ENCODE measurements around the gene DSCAML1.

Gene DSCAML1

DNA sequence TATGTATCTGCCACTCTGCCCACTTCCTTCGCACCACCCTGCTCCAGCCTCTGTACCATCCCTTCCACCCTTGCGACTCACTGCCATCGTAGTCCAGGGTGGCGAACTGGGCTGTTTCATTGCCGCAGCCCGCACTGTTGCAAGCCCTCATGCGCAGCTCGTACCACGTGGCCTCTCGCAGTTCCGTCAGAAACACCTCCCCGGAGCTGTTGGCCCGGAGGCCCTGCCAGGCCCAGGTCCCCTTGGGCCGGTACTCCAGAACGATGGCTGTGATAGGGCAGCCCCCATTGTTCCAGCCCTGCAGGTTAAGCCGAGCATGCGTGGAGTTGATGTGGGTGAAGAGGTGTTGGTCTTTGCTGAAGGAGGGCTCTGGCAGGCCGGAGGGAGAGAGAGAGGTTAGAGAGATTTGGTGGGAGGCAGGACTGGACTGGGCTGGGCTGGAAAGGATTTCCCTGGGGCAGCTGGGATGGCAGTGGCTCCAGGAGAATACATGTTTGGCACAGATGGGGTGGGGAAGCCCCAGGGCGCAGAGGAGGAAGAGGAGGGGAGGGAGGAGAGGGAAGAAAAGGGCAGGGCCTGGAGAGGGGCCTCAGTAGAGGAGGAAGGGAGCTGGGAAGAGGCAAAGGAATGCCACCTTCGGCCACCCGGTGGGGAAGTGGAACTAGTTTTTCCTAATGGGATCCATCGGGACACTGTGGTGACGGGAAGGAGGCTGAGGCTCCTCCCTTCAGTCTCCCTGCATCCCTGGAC lies 359.8 kb downstream of the DSCAML1 start:
- FAIRE-seq: no peak
- TF ChIP-seq SPI1 (IDR thresholded peaks at IDR 0.05; ENCODE audit: low read depth, low read length) (no peak), TAF1 (IDR thresholded peaks at IDR 0.05; ENCODE audit: low read depth, low read length) (no peak), POU2F2 (IDR thresholded peaks at IDR 0.05; ENCODE audit: low read depth, low read length) (no peak), POLR2A (IDR thresholded peaks at IDR 0.05; ENCODE audit: low read depth, low read length) (no peak), POLR2AphosphoS5 (IDR thresholded peaks at IDR 0.05; ENCODE audit: low read depth, low read length) (no peak), PAX5 (IDR thresholded peaks at IDR 0.05; ENCODE audit: insufficient read depth, low read length, severe bottlenecking) (no peak)

DNA sequence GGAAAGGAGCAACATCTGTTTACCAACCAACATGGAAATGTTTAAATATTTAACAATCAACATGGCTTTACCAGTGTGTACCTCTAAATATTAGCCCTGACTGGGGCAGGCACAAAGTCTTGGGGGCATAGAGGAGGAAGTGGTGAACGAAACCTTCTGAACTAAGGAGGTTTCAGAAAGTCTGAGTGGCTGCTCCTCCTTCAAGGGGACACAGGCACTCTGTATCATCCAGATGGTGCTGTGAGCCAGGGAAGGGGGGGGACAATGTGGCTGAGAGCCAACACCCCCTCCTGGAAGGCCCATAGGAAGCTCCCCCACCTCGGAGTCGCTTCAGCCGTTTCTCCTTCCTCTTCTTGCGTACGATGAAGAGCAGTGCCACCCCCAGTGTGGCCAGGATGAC lies 361.7 kb downstream of the DSCAML1 start:
- TF ChIP-seq POU2F2 (IDR thresholded peaks at IDR 0.05; ENCODE audit: low read depth, low read length): no peak
- no peak for TF ChIP-seq POLR2AphosphoS5 (IDR thresholded peaks at IDR 0.05; ENCODE audit: low read depth, low read length)
- peak; percentile 73 for TF ChIP-seq SPI1 (IDR thresholded peaks at IDR 0.05; ENCODE audit: low read depth, low read length)
- TF ChIP-seq PAX5 (IDR thresholded peaks at IDR 0.05; ENCODE audit: insufficient read depth, low read length, severe bottlenecking): no peak
- TF ChIP-seq POLR2A (IDR thresholded peaks at IDR 0.05; ENCODE audit: low read depth, low read length): no peak
- DNase-seq (ENCODE audit: insufficient read length, low spot score): no peak
- FAIRE-seq: peak; percentile 48

More for the DNA sequence above, 359.8 kb downstream of the DSCAML1 start:
- no peak for DNase-seq (ENCODE audit: insufficient read length, low spot score)

DNA sequence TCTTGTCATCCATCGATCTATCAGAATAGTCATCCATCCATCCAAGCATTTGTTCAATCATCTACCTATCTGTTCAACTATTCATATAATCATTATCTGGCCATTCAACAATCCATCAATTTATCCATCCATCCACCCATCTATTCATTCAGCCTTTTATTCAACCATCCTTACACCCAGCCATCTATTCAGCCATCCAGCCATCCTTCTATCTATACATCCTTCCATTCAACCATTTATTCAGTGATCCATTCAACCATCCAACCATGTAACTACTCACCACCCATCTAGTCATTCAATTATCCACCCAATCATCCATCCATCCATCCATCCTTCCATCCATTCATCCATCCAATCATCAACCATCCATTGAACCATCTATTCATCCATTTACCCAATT lies 362.5 kb downstream of the DSCAML1 start:
- no peak for FAIRE-seq

DNA sequence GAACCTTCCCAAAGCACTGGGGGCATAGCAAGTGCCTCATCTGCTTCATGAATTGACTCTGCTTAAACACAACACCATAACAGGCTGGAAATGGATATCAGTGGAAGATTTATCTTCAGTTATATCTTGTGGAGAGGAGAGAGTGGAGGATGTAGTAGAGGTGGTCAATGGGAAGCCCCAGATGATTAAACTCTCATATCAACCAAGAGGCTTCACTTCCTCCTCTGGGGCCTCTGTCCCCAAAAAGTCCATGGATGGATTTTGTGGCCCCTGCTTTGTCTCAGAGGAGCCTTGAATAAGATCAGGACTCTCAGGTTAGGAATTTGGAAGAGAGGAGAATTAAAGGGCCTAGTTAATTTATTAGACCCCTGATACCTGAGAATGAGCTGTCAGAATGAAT lies 363.3 kb downstream of the DSCAML1 start:
- DNase-seq (ENCODE audit: insufficient read length, low spot score) (no peak), FAIRE-seq (no peak)
- TF ChIP-seq SPI1 (IDR thresholded peaks at IDR 0.05; ENCODE audit: low read depth, low read length) (peak; percentile 75), POU2F2 (IDR thresholded peaks at IDR 0.05; ENCODE audit: low read depth, low read length) (no peak)

More for the DNA sequence above, 362.5 kb downstream of the DSCAML1 start:
- TF ChIP-seq POLR2AphosphoS5 (IDR thresholded peaks at IDR 0.05; ENCODE audit: low read depth, low read length): no peak
- TF ChIP-seq PAX5 (IDR thresholded peaks at IDR 0.05; ENCODE audit: insufficient read depth, low read length, severe bottlenecking): no peak
- no peak for TF ChIP-seq POLR2A (IDR thresholded peaks at IDR 0.05; ENCODE audit: low read depth, low read length)
- TF ChIP-seq SPI1 (IDR thresholded peaks at IDR 0.05; ENCODE audit: low read depth, low read length): no peak
- no peak for TF ChIP-seq POU2F2 (IDR thresholded peaks at IDR 0.05; ENCODE audit: low read depth, low read length)
- TF ChIP-seq TAF1 (IDR thresholded peaks at IDR 0.05; ENCODE audit: low read depth, low read length): no peak
- DNase-seq (ENCODE audit: insufficient read length, low spot score): no peak

DNA sequence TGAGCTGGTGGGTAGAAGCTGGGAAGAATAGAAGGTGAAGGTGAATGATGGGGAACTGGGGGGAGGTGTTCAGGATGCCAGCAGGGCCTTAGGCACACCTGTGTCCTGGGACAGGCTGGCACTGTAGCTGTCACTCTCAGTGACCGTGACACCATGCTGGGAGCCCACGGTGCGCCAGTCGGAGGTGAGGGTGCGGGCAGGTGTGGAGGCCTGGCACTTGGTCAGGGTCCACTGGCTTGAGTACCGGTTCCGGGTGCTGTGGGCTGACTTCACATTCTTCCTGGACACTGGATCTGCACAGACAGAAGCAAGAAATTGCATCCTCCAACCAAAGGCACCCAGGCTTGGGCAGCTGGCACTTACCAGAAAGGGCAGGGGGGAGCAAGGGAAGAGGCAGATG lies 365.6 kb downstream of the DSCAML1 start:
- DNase-seq (ENCODE audit: insufficient read length, low spot score) (no peak), FAIRE-seq (no peak)
- TF ChIP-seq TAF1 (IDR thresholded peaks at IDR 0.05; ENCODE audit: low read depth, low read length): no peak
- TF ChIP-seq POLR2A (IDR thresholded peaks at IDR 0.05; ENCODE audit: low read depth, low read length): no peak
- TF ChIP-seq POLR2AphosphoS5 (IDR thresholded peaks at IDR 0.05; ENCODE audit: low read depth, low read length): no peak
- TF ChIP-seq SPI1 (IDR thresholded peaks at IDR 0.05; ENCODE audit: low read depth, low read length): no peak
- no peak for TF ChIP-seq PAX5 (IDR thresholded peaks at IDR 0.05; ENCODE audit: insufficient read depth, low read length, severe bottlenecking)
- TF ChIP-seq POU2F2 (IDR thresholded peaks at IDR 0.05; ENCODE audit: low read depth, low read length): no peak

DNA sequence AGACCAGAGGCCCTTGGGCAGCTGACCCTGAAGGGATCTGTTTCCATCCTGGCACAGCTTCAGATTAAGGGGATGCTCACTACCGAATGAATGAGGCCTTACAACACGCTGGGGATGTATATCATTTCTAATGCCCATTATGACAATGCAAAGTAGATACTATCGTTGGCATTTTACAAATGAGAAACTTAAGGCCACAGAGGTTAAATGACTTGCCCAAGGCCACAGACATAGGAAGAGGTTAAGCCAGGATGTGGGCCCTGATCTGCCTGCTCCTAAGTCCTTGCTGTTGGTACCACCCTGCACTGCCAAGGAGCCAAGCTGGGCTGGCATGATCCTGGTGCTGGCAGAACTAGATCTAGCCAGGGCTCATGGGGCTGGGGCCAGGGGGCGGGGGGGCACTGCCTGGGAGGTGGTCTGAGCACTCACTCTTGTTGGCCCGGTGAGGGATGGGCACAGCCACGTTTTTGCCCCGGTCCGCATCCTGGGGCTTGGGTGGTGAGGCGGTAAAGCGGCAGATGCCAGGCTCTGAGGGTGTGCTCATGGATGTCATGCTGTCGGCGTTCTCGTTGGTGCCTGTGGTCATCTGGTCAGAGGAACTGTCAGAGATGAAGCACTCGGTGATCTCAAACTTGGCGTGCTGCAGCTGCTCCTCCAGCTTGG lies 366.6 kb downstream of the DSCAML1 start:
- FAIRE-seq (no peak), DNase-seq (ENCODE audit: insufficient read length, low spot score) (no peak)
- TF ChIP-seq SPI1 (IDR thresholded peaks at IDR 0.05; ENCODE audit: low read depth, low read length) (no peak), POLR2AphosphoS5 (IDR thresholded peaks at IDR 0.05; ENCODE audit: low read depth, low read length) (no peak), POU2F2 (IDR thresholded peaks at IDR 0.05; ENCODE audit: low read depth, low read length) (no peak), POLR2A (IDR thresholded peaks at IDR 0.05; ENCODE audit: low read depth, low read length) (no peak), PAX5 (IDR thresholded peaks at IDR 0.05; ENCODE audit: insufficient read depth, low read length, severe bottlenecking) (no peak), TAF1 (IDR thresholded peaks at IDR 0.05; ENCODE audit: low read depth, low read length) (no peak)

DNA sequence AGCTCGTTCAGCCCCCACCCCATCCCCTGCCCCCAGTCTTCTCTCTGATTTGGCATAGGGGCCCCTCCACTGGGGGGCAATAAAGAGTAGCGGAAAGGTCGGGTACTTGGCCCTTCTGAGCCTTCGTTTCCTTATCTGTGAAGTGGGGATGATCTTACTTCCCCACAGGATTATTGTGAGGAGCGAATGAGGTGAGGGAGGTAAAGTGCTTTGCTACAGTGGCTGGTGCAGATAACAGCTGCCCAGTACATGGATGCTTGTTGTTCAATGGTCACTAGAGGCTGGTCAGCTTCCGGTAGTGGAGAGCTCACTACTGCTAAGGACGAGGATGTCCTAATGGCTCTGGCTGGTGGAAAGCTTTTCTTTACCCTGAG lies 368.2 kb downstream of the DSCAML1 start:
- FAIRE-seq (no peak), DNase-seq (ENCODE audit: insufficient read length, low spot score) (no peak)
- TF ChIP-seq SPI1 (IDR thresholded peaks at IDR 0.05; ENCODE audit: low read depth, low read length) (no peak), POLR2A (IDR thresholded peaks at IDR 0.05; ENCODE audit: low read depth, low read length) (no peak), POU2F2 (IDR thresholded peaks at IDR 0.05; ENCODE audit: low read depth, low read length) (no peak), PAX5 (IDR thresholded peaks at IDR 0.05; ENCODE audit: insufficient read depth, low read length, severe bottlenecking) (no peak), POLR2AphosphoS5 (IDR thresholded peaks at IDR 0.05; ENCODE audit: low read depth, low read length) (no peak), TAF1 (IDR thresholded peaks at IDR 0.05; ENCODE audit: low read depth, low read length) (no peak)

DNA sequence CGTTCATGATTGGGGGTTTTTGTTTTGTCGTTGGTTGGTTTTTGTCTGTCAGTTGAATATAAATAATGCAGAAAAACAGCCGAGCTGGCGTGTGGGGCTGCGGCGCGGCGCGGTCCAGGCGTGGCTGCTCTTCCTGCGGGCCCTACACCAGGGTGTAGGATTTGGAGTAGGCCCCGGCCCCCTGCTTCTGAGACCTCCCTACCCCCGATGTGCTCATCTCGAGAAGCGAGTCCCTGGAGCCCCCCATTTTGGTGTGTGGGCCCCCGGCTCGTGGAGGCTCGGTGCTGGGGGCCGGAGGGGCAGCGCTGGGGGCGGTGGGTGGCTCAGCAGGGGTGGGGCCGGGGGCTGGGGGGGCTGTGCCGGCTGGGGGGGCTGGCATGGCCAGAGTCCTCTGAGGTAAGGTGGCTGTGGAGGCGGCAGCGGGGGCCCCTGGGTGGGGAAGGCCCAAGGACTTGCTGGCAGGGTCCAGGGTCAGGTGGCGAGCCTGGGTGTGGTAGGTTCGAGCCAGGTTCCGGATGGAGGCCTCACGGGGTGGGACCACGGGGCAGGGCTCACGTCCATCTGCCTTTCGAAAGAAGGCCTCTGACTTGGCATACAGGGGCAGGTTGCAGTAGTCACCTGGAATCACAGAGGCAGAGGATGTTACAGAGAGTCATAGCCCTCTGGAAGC lies 368.7 kb downstream of the DSCAML1 start:
- DNase-seq (ENCODE audit: insufficient read length, low spot score) (no peak), FAIRE-seq (no peak)
- TF ChIP-seq POU2F2 (IDR thresholded peaks at IDR 0.05; ENCODE audit: low read depth, low read length) (no peak), POLR2AphosphoS5 (IDR thresholded peaks at IDR 0.05; ENCODE audit: low read depth, low read length) (no peak), TAF1 (IDR thresholded peaks at IDR 0.05; ENCODE audit: low read depth, low read length) (no peak), SPI1 (IDR thresholded peaks at IDR 0.05; ENCODE audit: low read depth, low read length) (no peak), PAX5 (IDR thresholded peaks at IDR 0.05; ENCODE audit: insufficient read depth, low read length, severe bottlenecking) (no peak), POLR2A (IDR thresholded peaks at IDR 0.05; ENCODE audit: low read depth, low read length) (no peak)

DNA sequence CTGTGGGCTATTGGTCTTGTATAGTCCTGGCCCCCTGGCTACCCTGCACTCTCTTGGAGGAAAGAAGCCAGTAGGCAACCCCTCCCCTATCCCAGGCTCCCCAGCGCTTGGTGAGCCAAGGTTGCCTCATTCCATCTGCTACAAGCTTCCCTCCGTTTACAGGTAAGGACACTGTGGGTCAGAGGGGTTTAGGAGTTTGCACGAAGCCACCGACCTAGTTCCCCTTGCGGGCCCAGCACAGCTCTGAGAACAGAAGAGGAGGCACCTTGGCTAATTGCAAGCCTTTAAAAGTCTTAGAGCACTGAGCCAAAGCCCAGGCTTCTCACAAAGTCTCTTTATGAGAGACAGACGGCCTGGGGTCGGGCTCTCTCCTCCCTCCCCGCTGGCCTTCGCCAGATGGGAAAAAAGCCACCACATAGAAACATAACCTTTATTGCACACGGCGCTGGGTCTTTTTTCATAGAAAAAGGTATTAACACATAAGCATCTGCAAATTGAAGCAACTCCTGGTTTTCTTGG lies 369.6 kb downstream of the DSCAML1 start:
- FAIRE-seq: no peak
- TF ChIP-seq TAF1 (IDR thresholded peaks at IDR 0.05; ENCODE audit: low read depth, low read length) (no peak), POLR2AphosphoS5 (IDR thresholded peaks at IDR 0.05; ENCODE audit: low read depth, low read length) (no peak), POU2F2 (IDR thresholded peaks at IDR 0.05; ENCODE audit: low read depth, low read length) (no peak), PAX5 (IDR thresholded peaks at IDR 0.05; ENCODE audit: insufficient read depth, low read length, severe bottlenecking) (no peak), SPI1 (IDR thresholded peaks at IDR 0.05; ENCODE audit: low read depth, low read length) (no peak), POLR2A (IDR thresholded peaks at IDR 0.05; ENCODE audit: low read depth, low read length) (no peak)
- DNase-seq (ENCODE audit: insufficient read length, low spot score): no peak

All from GM12891 (cell line).